Esophagus squamous epithelium (tissue), 4 donors: ENCODE data around the gene MEAF6.

Experiments used
- CTCF ChIP-seq, 6 experiments: fragments of 450-650 bp in 4 of 6; fragments of 200-600 bp in 2 of 6; sonication (generic) in 2 of 6; IDR thresholded peaks; one replicate each; pipeline ENCODE4 v1.5.1; 2016 to 2019; ENCODE audit warnings: antibody characterized with exemption in 6 of 6, mild to moderate bottlenecking in 4 of 6, moderate library complexity in 4 of 6
- POLR2A ChIP-seq, 4 donors: fragments of 450-650 bp; IDR thresholded peaks; one replicate each; pipeline ENCODE4 v1.6.1; 2017; ENCODE audit warnings: antibody characterized with exemption in 4 of 4, mild to moderate bottlenecking in 4 of 4, moderate library complexity in 3 of 4

- no peak for TF ChIP-seq POLR2A (IDR thresholded peaks at IDR 0.05)
- peak in 4 of 6 experiments; percentile 13 to 50 (median 32) for TF ChIP-seq CTCF (IDR thresholded peaks at IDR 0.05)
Observed at GRCh38 chr1:37561133-37562132, 46.9 kb upstream of the MEAF6 start.
